Epithelial cell of esophagus (primary cell): ENCODE measurements around the gene STN1.

Experiments
- DNase-seq: peaks from one replicate; pipeline ENCODE4 v3.0.0; 2010; ENCODE audit warnings: low read depth
- H3K4me3 ChIP-seq: 2 replicates; pipeline ENCODE4 v1.5.1; 2011; ENCODE audit warnings: mild to moderate bottlenecking, low read length, control low read depth
- TF ChIP-seq, protein P1 (sequence below): IDR thresholded peaks from 2 replicates; pipeline ENCODE4 v1.5.1; 2011; ENCODE audit warnings: low read depth, mild to moderate bottlenecking, low read length, control low read depth, inconsistent platforms; ENCODE audit not compliant: insufficient read depth; ENCODE audit errors: missing control alignments

The STN1 gene

DNA sequence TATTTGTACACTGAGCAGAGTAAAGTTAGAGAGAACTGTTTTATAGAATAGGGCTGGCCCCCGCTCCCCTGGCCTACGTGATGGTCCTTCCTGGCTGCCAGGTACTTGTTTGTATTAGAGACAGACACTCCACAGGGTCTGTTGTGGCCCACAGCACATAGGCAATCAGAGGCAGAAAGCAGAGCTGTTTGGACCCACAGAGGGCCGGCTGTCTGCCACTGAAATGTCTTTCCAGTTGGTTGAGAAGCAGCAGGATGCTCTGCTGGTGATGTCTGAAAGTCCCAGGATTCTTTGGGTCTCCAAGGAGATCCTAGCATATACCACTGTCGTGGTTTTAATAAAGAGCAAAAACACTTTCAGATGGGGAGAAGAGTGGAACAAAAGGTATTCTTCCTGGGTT lies 5.2 kb downstream of the STN1 start:
- TF ChIP-seq, protein P1, sequence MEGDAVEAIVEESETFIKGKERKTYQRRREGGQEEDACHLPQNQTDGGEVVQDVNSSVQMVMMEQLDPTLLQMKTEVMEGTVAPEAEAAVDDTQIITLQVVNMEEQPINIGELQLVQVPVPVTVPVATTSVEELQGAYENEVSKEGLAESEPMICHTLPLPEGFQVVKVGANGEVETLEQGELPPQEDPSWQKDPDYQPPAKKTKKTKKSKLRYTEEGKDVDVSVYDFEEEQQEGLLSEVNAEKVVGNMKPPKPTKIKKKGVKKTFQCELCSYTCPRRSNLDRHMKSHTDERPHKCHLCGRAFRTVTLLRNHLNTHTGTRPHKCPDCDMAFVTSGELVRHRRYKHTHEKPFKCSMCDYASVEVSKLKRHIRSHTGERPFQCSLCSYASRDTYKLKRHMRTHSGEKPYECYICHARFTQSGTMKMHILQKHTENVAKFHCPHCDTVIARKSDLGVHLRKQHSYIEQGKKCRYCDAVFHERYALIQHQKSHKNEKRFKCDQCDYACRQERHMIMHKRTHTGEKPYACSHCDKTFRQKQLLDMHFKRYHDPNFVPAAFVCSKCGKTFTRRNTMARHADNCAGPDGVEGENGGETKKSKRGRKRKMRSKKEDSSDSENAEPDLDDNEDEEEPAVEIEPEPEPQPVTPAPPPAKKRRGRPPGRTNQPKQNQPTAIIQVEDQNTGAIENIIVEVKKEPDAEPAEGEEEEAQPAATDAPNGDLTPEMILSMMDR = no peak
- H3K4me3 ChIP-seq = no peak overlapping the region
- no peak for DNase-seq

DNA sequence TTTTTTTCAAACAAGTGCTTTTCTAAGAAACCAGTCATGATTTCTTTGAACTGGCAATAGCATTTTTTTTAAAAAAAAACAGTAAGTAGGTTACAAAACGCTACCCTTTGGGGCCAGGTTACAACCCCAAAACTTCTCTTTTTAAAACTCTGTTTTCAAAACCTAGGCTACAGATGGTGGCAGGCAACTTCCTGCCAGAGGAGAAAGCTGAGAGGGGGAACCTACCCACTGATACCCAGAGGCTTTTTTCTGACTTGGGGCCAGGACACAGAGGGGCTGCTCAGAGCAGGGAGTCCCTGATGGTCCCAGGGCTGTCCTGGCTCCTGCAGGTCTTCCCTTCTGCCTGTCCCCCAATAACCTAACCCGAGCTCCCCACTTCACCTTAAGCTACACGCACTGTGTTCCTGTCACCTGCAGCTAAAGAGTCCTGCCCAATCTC lies 6.9 kb downstream of the STN1 start:
- no peak for DNase-seq
- TF ChIP-seq, protein P1 = no peak
- H3K4me3 ChIP-seq = no peak overlapping the region

DNA sequence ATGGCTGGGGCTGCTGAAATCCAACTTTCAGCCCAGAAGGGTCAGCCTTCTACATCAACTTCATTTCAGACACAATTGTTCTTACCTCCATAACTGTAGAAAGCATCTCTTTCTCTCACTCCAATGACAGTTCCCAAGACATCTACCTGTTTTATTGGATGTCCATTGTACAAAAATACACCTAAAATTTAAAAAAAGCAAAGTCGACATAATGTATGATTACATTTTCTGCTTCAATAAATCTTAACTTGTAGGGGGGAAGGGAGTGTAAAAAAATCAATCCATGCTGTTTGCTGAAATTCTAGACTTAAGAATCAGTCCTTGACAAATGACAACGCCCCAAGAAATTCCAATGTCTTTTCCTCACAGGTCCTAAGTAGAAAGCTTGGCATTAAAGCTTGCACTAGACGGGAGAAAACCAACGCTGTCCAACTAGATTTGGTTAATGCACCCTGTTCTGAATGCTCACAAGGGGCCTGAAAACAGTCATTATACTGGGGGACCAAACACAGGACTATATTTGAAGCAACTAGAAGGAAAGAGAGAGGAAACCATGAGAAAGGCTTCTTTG lies 7.5 kb downstream of the STN1 start:
- TF ChIP-seq, protein P1 = no peak
- no peak for DNase-seq
- no peak overlapping the region for H3K4me3 ChIP-seq

DNA sequence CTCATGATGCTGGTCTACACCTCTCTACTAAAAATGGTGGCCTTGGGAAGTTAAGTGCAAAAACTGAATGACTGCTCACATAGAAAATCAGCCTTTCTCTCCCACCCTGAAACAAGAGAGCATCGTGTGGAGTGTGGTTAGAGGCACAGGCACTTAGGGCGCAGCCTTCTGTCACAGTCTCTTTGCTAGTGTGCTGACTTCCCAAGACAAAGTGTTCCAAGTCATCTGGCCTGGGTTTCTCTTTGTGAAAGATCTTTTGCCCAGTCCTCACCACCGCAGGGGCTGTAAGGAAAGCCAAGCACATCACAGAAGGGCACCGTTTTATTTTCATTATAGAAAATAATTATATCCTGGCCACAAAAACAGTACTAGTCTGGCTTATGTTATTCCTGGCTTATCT lies 12.5 kb downstream of the STN1 start:
- TF ChIP-seq, protein P1 = no peak
- DNase-seq = no peak
- no peak overlapping the region for H3K4me3 ChIP-seq

DNA sequence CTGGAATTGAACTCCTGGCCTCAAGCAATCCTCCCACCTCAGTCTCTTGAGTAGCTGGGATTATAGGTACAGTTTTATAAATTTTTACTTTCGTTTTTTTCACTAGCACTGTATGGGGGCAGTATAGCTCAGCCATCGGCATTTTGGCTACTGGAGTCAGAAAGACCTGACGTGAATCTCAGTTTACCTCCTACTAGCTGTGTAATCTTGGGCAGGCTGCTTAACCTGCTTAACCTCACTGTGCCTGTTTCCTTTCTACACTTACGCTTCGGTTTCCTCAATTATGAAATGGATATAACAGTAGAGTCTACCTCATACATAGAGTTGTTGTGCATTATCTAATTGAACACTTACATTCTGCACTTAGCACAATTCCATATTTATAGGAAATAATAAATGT lies 16.7 kb downstream of the STN1 start:
- no peak overlapping the region for H3K4me3 ChIP-seq
- DNase-seq = no peak
- TF ChIP-seq, protein P1 = no peak

DNA sequence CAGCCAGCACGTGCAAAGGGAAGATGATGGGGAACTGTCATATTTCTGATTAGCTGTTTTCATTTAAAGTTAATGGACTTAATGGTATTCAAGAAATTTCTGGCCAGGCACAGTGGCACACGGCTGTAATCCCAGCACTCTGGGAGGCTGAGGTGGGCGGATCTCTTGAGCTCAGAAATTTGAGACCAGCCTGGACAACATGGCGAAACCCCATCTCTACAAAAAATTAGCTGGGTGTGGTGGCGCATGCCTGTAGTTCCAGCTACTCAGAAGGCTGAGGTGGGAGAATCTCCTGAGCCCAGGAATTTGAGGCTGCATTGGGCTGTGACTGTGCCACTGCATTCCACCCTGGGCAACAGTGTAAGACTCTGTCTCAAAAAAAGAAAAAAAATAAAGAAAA lies 18.7 kb downstream of the STN1 start:
- TF ChIP-seq, protein P1 = no peak
- DNase-seq = no peak

DNA sequence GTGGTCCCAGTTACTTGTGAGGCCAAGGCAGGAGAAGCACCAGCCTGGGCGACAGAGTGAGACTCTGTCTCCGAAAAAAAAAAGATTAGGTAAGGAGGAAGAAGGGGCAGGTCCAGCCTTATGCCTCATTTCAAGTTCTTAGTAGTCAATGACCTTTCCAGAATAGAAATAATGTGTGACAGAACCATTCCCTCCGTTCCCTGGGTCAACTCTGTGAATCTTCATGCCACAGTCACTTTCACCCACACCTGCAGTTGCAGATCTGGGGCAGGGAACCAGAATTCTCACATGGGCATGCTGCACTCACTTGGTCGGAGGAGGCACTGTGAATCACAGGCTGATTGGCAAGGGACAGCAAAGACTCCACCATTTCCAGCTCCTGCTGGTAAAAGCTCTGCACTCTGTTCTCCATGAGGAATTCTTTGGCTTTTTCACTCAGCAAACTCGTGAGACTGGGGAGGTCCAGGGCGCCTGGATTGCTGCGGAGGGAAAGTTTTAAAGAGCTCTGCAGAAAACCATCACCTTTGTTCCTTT lies 20.7 kb downstream of the STN1 start:
- no peak for DNase-seq
- H3K4me3 ChIP-seq = no peak overlapping the region
- TF ChIP-seq, protein P1 = no peak

More for the DNA sequence above, 18.7 kb downstream of the STN1 start:
- no peak overlapping the region for H3K4me3 ChIP-seq
